GM23248 (cell line): ENCODE measurements around the gene LYPLAL1. TPM values are rescaled to one million over a fixed set of nuclear protein-coding genes. Genes with fewer than 3 reads are reported as not detected.

Experiments used
- DNase-seq: peaks from one replicate; pipeline ENCODE4 v3.0.0-alpha.2; 2015
- H2AFZ ChIP-seq: fragments of 200-600 bp; sonication (generic); 2 replicates; pipeline ENCODE4 v1.6.1; 2016; ENCODE audit warnings: antibody characterized with exemption
- H3F3A ChIP-seq: fragments of 200-600 bp; sonication (generic); 2 replicates; pipeline ENCODE4 v1.6.1; 2016; ENCODE audit warnings: mild to moderate bottlenecking, antibody characterized with exemption, mixed run types; ENCODE audit not compliant: insufficient read depth
- H3K27ac ChIP-seq: fragments of 200-600 bp; sonication (generic); 2 replicates; pipeline ENCODE4 v1.5.1; 2016; ENCODE audit warnings: mild to moderate bottlenecking
- H3K27me3 ChIP-seq: fragments of 200-600 bp; sonication (generic); replicated peaks from 2 replicates; pipeline ENCODE4 v1.6.1; 2016; ENCODE audit warnings: mild to moderate bottlenecking; ENCODE audit not compliant: insufficient read depth
- H3K36me3 ChIP-seq: fragments of 200-600 bp; sonication (generic); 2 replicates; pipeline ENCODE4 v1.6.1; 2016; ENCODE audit warnings: low read depth, mild to moderate bottlenecking
- H3K4me1 ChIP-seq: fragments of 200-600 bp; sonication (generic); 2 replicates; pipeline ENCODE4 v1.6.1; 2016; ENCODE audit warnings: mild to moderate bottlenecking; ENCODE audit not compliant: insufficient read depth
- H3K4me2 ChIP-seq: fragments of 200-600 bp; sonication (generic); one replicate; pipeline ENCODE4 v1.6.1; 2016; ENCODE audit warnings: mild to moderate bottlenecking; ENCODE audit not compliant: unreplicated experiment
- H3K4me3 ChIP-seq: fragments of 200-600 bp; sonication (generic); 2 replicates; pipeline ENCODE4 v1.5.1; 2016; ENCODE audit warnings: mild to moderate bottlenecking
- H3K79me2 ChIP-seq: fragments of 200-600 bp; sonication (generic); 2 replicates; pipeline ENCODE4 v1.6.1; 2016; ENCODE audit warnings: mild to moderate bottlenecking; ENCODE audit not compliant: insufficient read depth
- H3K9ac ChIP-seq: fragments of 200-600 bp; sonication (generic); 2 replicates; pipeline ENCODE4 v1.6.1; 2016; ENCODE audit warnings: mild to moderate bottlenecking
- H3K9me2 ChIP-seq: fragments of 200-600 bp; sonication (generic); 2 replicates; pipeline ENCODE4 v1.6.1; 2016; ENCODE audit warnings: mixed run types, mild to moderate bottlenecking, moderate library complexity; ENCODE audit not compliant: insufficient read depth
- H3K9me3 ChIP-seq: fragments of 200-600 bp; sonication (generic); one replicate; pipeline ENCODE4 v1.6.1; 2017; ENCODE audit warnings: low read depth
- H4K20me1 ChIP-seq: fragments of 200-600 bp; sonication (generic); 2 replicates; pipeline ENCODE4 v1.6.0; 2016; ENCODE audit not compliant: insufficient read depth
- EZH2 ChIP-seq: fragments of 200-600 bp; sonication (generic); IDR thresholded peaks from 2 replicates; pipeline ENCODE4 v1.6.1; 2018; ENCODE audit warnings: antibody characterized with exemption, mild to moderate bottlenecking; ENCODE audit not compliant: insufficient read depth, poor library complexity, severe bottlenecking
- EZH2phosphoT487 ChIP-seq: fragments of 200-600 bp; sonication (generic); IDR thresholded peaks from 2 replicates; pipeline ENCODE4 v1.6.1; 2018; ENCODE audit warnings: antibody characterized with exemption, moderate library complexity, mild to moderate bottlenecking, low read depth; ENCODE audit not compliant: insufficient read depth
- WGBS, 2 experiments: methylation state at CpG; one replicate each; pipeline ENCODE4 v1.1.6; 2015 to 2017; ENCODE audit warnings: low lambda C conversion rate in 2 of 2, low coverage in 1 of 2; ENCODE audit errors: missing lambda C conversion rate in 2 of 2; 5-methylcytosine and 5-hydroxymethylcytosine counted together
- in situ Hi-C: fragments of 300-500 bp; cut with MboI; formaldehyde crosslinking; loops from 2 replicates; pipeline ENCODE4 v1.15.0; 2020
- polyA plus RNA-seq: library from polyadenylated mRNA; unstranded; fragments of >200 nt; fragmentation: Nextera tagmentation; extraction: Ambion mirVana; gene quantifications from 2 replicates; pipeline ENCODE4 v1.2.1, GENCODE V29; 2016
- total RNA-seq: library from RNA; depleted of rRNA; stranded (reverse); fragments of >200 nt; shearing (Covaris generic); gene quantifications from 2 replicates; pipeline ENCODE4 v1.2.3, GENCODE V29; 2014

LYPLAL1 gene
- total and polyA plus RNA-seq, 2 experiments from 2014 or later = 9.1 to 33.7 TPM

GRCh38 chr1:219185486-219186117 lies 11.9 kb downstream of the LYPLAL1 start:
- H3K27ac ChIP-seq = no peak overlapping the region
- no peaks in the 10 kb centered on the region for H3K9me2 ChIP-seq
- TF ChIP-seq EZH2phosphoT487 (no peak), EZH2 (no peak)
- peaks cover 18% of the 10 kb centered on the region; the same call in 1 of the 2 replicates for H3K79me2 ChIP-seq
- peak; percentile 5 for DNase-seq
- no peak overlapping the region for H3K4me3 ChIP-seq
- H3K4me2 ChIP-seq = no peak overlapping the region
- no peaks in the 10 kb centered on the region for H3K27me3 ChIP-seq
- WGBS, 2 experiments = 94 to 96% methylated on average over 3 of the region's 3 CpGs
- no peak overlapping the region for H3K9ac ChIP-seq
- no peaks in the 10 kb centered on the region for H3K9me3 ChIP-seq
- no peaks in the 10 kb centered on the region for H3K36me3 ChIP-seq
- no peak overlapping the region for H2AFZ ChIP-seq
- H3F3A ChIP-seq = peaks cover 8% of the 10 kb centered on the region
- H4K20me1 ChIP-seq = no peaks in the 10 kb centered on the region
- in situ Hi-C loops = loop anchor here (25.0 kb wide), 1 partner anchor 848 kb away; the partner anchor contains the start of gene TGFB2
- H3K4me1 ChIP-seq = peaks cover 15% of the 10 kb centered on the region

- Histone ChIP-seq H3F3A (peaks cover 8% of the 10 kb centered on the region), H4K20me1 (no peaks in the 10 kb centered on the region), H3K9ac (no peak overlapping the region), H2AFZ (no peak overlapping the region), H3K36me3 (no peaks in the 10 kb centered on the region), H3K4me3 (no peak overlapping the region), H3K27ac (no peak overlapping the region), H3K79me2 (peaks cover 25% of the 10 kb centered on the region; the same call in 1 of the 2 replicates), H3K4me1 (peaks cover 15% of the 10 kb centered on the region), H3K9me3 (no peaks in the 10 kb centered on the region), H3K27me3 (no peaks in the 10 kb centered on the region), H3K9me2 (no peaks in the 10 kb centered on the region), H3K4me2 (peak overlapping the region; percentile 13)
- TF ChIP-seq EZH2 (no peak), EZH2phosphoT487 (no peak)
- 87 to 90% methylated on average over 3 of the region's 3 CpGs for WGBS, 2 experiments
- in situ Hi-C loops = loop anchor here (25.0 kb wide), 1 partner anchor 851 kb away; the partner anchor contains the start of gene TGFB2
- no peak for DNase-seq
Observed at GRCh38 chr1:219188331-219188803, 14.7 kb downstream of the LYPLAL1 start.

- H3K9me3 ChIP-seq = no peaks in the 10 kb centered on the region
- no peaks in the 10 kb centered on the region for H3K9me2 ChIP-seq
- H3K79me2 ChIP-seq = peaks cover 25% of the 10 kb centered on the region; the same call in 1 of the 2 replicates
- peaks cover 8% of the 10 kb centered on the region for H3F3A ChIP-seq
- peak; percentile 73 for DNase-seq
- H3K27me3 ChIP-seq = no peaks in the 10 kb centered on the region
- H3K36me3 ChIP-seq = peaks cover 3% of the 10 kb centered on the region; the same call in 1 of the 2 replicates
- 0 out of 2 replicates have a peak overlapping the region, but pooled peaks have one; percentile 9 for H3K4me3 ChIP-seq
- peak overlapping the region; percentile 10; the same call in 1 of the 2 replicates for H2AFZ ChIP-seq
- peak overlapping the region; percentile 25 for H3K27ac ChIP-seq
- H3K4me1 ChIP-seq = peaks cover 15% of the 10 kb centered on the region
- in situ Hi-C loops = loop anchor here (25.0 kb wide), 1 partner anchor 852 kb away; the partner anchor contains the start of gene TGFB2
- TF ChIP-seq EZH2phosphoT487 = no peak
- no peak for TF ChIP-seq EZH2
- peak overlapping the region; percentile 43 for H3K4me2 ChIP-seq
- no peaks in the 10 kb centered on the region for H4K20me1 ChIP-seq
- H3K9ac ChIP-seq = peak overlapping the region; percentile 11
Observed at GRCh38 chr1:219189021-219189824, 15.5 kb downstream of the LYPLAL1 start.

DNA sequence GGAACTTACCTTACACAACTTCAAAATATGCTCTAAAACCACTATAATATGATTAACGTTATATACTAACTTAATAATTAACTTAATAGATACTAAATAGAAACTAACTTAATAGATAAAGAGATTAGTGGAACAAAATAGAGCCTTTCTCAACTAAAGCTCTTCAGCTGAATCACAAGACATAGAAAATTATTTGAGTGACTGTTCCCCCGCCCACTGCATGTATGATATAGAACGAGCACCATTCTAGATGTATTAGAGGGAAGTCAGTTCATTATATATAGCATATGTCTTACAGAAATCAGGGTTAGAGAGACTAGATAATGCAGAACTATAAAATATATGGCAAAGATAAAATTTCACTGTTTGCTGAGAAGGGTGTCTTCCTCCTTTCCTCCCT lies 16.3 kb downstream of the LYPLAL1 start:
- H3K9me2 ChIP-seq = no peaks in the 10 kb centered on the region
- peaks cover 22% of the 10 kb centered on the region; the same call in 1 of the 2 replicates for H3K79me2 ChIP-seq
- H3K4me1 ChIP-seq = peaks cover 15% of the 10 kb centered on the region
- H3F3A ChIP-seq = peaks cover 8% of the 10 kb centered on the region
- H3K4me2 ChIP-seq = no peak overlapping the region
- no peaks in the 10 kb centered on the region for H4K20me1 ChIP-seq
- in situ Hi-C loops = loop anchor here (25.0 kb wide), 1 partner anchor 853 kb away; the partner anchor contains the start of gene TGFB2
- no peak overlapping the region for H3K27ac ChIP-seq
- no peak overlapping the region for H3K9ac ChIP-seq
- no peak overlapping the region for H3K4me3 ChIP-seq
- TF ChIP-seq EZH2phosphoT487 (no peak), EZH2 (no peak)
- no peak for DNase-seq
- 88 to 91% methylated on average over 3 of the region's 3 CpGs for WGBS, 2 experiments
- H2AFZ ChIP-seq = no peak overlapping the region
- peaks cover 4% of the 10 kb centered on the region; the same call in 1 of the 2 replicates for H3K36me3 ChIP-seq
- no peaks in the 10 kb centered on the region for H3K27me3 ChIP-seq
- no peaks in the 10 kb centered on the region for H3K9me3 ChIP-seq
